H9 (cell line): ENCODE measurements around the gene MAN1B1. TPM values are rescaled to one million over a fixed set of nuclear protein-coding genes. Genes with fewer than 3 reads are reported as not detected.

ENCODE experiments used
- DNase-seq: peaks from one replicate; pipeline ENCODE4 v3.0.0-alpha.2; 2017
- H2AFZ ChIP-seq: one replicate; pipeline ENCODE4 v1.6.1; 2013; ENCODE audit warnings: mild to moderate bottlenecking, low read length, control low read depth, moderate library complexity
- H2AK5ac ChIP-seq: 2 replicates; pipeline ENCODE4 v1.6.1; 2013; ENCODE audit warnings: low read length, control low read depth, mixed read lengths; ENCODE audit not compliant: insufficient read length
- H2BK120ac ChIP-seq: one replicate; pipeline ENCODE4 v1.6.1; 2013; ENCODE audit warnings: low read depth, mild to moderate bottlenecking, low read length, control low read depth, inconsistent platforms; ENCODE audit not compliant: poor library complexity, severe bottlenecking
- H2BK12ac ChIP-seq: 2 replicates; pipeline ENCODE4 v1.6.1; 2013; ENCODE audit warnings: low read length, control low read depth, mixed read lengths, low read depth; ENCODE audit not compliant: insufficient read length
- H2BK15ac ChIP-seq: 2 replicates; pipeline ENCODE4 v1.6.1; 2013; ENCODE audit warnings: low read depth, low read length, control low read depth
- H2BK20ac ChIP-seq: one replicate; pipeline ENCODE4 v1.6.1; 2013; ENCODE audit warnings: low read depth, mild to moderate bottlenecking, low read length, control low read depth, inconsistent platforms; ENCODE audit not compliant: poor library complexity, severe bottlenecking
- H2BK5ac ChIP-seq: 2 replicates; pipeline ENCODE4 v1.6.1; 2013; ENCODE audit warnings: low read length, control low read depth, mixed read lengths; ENCODE audit not compliant: insufficient read length
- H3K14ac ChIP-seq: 2 replicates; pipeline ENCODE4 v1.6.1; 2013; ENCODE audit warnings: low read length, control low read depth; ENCODE audit not compliant: insufficient read depth
- H3K18ac ChIP-seq: 2 replicates; pipeline ENCODE4 v1.6.1; 2013; ENCODE audit warnings: low read depth, mild to moderate bottlenecking, mixed read lengths, low read length, control low read depth; ENCODE audit not compliant: insufficient read length
- H3K23ac ChIP-seq: 2 replicates; pipeline ENCODE4 v1.6.1; 2013; ENCODE audit warnings: low read length, control low read depth, mixed read lengths, low read depth; ENCODE audit not compliant: insufficient read length
- H3K23me2 ChIP-seq: 2 replicates; pipeline ENCODE4 v1.6.1; 2013; ENCODE audit warnings: low read depth, mild to moderate bottlenecking, mixed read lengths, low read length, control low read depth; ENCODE audit not compliant: insufficient read length, poor library complexity, severe bottlenecking
- H3K27ac ChIP-seq: 2 replicates; pipeline ENCODE4 v1.5.1; 2013; ENCODE audit warnings: low read length, control low read depth, mixed read lengths, low read depth; ENCODE audit not compliant: insufficient read length
- H3K27me3 ChIP-seq: 2 replicates; pipeline ENCODE4 v1.6.1; 2013; ENCODE audit warnings: low read length, control low read depth, inconsistent platforms; ENCODE audit not compliant: insufficient read depth
- H3K4ac ChIP-seq: 2 replicates; pipeline ENCODE4 v1.6.1; 2013; ENCODE audit warnings: low read depth, mild to moderate bottlenecking, control low read depth, inconsistent platforms, low read length, moderate library complexity
- H3K4me1 ChIP-seq: 2 replicates; pipeline ENCODE4 v1.6.1; 2013; ENCODE audit warnings: low read length, control low read depth, inconsistent platforms; ENCODE audit not compliant: insufficient read depth
- H3K4me2 ChIP-seq: 2 replicates; pipeline ENCODE4 v1.6.1; 2013; ENCODE audit warnings: low read length, control low read depth, mixed read lengths; ENCODE audit not compliant: insufficient read length, insufficient read depth
- H3K56ac ChIP-seq: 2 replicates; pipeline ENCODE4 v1.6.1; 2013; ENCODE audit warnings: low read depth, mild to moderate bottlenecking, mixed read lengths, low read length, control low read depth; ENCODE audit not compliant: insufficient read length
- H3K79me1 ChIP-seq: 2 replicates; pipeline ENCODE4 v1.6.1; 2013; ENCODE audit warnings: low read depth, mild to moderate bottlenecking, moderate library complexity, low read length, control low read depth, inconsistent platforms; ENCODE audit not compliant: insufficient read depth, poor library complexity, severe bottlenecking
- H3K79me2 ChIP-seq: 2 replicates; pipeline ENCODE4 v1.6.1; 2013; ENCODE audit warnings: low read length, control low read depth, inconsistent platforms; ENCODE audit not compliant: insufficient read depth
- H3K9ac ChIP-seq: 2 replicates; pipeline ENCODE4 v1.6.1; 2013; ENCODE audit warnings: low read length, control low read depth, mixed read lengths; ENCODE audit not compliant: insufficient read length; ENCODE audit errors: extremely low read depth
- H3K9me3 ChIP-seq: one replicate; pipeline ENCODE4 v1.6.1; 2013; ENCODE audit warnings: low read depth, low read length, inconsistent platforms; ENCODE audit not compliant: control insufficient read depth
- H3T11ph ChIP-seq: one replicate; pipeline ENCODE4 v1.6.1; 2013; ENCODE audit warnings: mild to moderate bottlenecking, low read length, control low read depth, inconsistent platforms
- H4K20me1 ChIP-seq: one replicate; pipeline ENCODE4 v1.6.1; 2013; ENCODE audit not compliant: control insufficient read depth, insufficient read length, insufficient read depth
- H4K5ac ChIP-seq: 2 replicates; pipeline ENCODE4 v1.6.1; 2013; ENCODE audit warnings: low read depth, mild to moderate bottlenecking, mixed read lengths, low read length, control low read depth; ENCODE audit not compliant: insufficient read length
- H4K8ac ChIP-seq: replicated peaks from 2 replicates; pipeline ENCODE4 v1.6.1; 2013; ENCODE audit warnings: low read length, control low read depth, mixed read lengths, low read depth; ENCODE audit not compliant: insufficient read length
- H4K91ac ChIP-seq: 2 replicates; pipeline ENCODE4 v1.6.1; 2013; ENCODE audit warnings: low read depth, mild to moderate bottlenecking, moderate library complexity, mixed read lengths, low read length, control low read depth; ENCODE audit not compliant: insufficient read length
- H3K27ac Mint-ChIP-seq, 3 experiments: 2 replicates in 2 of 3; 3 replicates in 1 of 3; pipeline ENCODE4 v1.8.0; 2020 to 2021; ENCODE audit warnings: mixed read lengths in 3 of 3, mild to moderate bottlenecking in 1 of 3, moderate library complexity in 1 of 3
- H3K27me3 Mint-ChIP-seq: 2 replicates; pipeline ENCODE4 v1.8.0; 2021; ENCODE audit warnings: low read depth, mild to moderate bottlenecking, moderate library complexity, mixed read lengths
- H3K36me3 Mint-ChIP-seq, 3 experiments: 2 replicates in 2 of 3; 3 replicates in 1 of 3; pipeline ENCODE4 v1.8.0; 2020 to 2021; ENCODE audit warnings: low read depth in 3 of 3, mixed read lengths in 3 of 3; ENCODE audit not compliant: insufficient read depth in 1 of 3
- H3K4me1 Mint-ChIP-seq, 2 experiments: 2 replicates each; pipeline ENCODE4 v1.8.0; 2020; ENCODE audit warnings: mixed read lengths in 2 of 2
- H3K4me3 Mint-ChIP-seq, 2 experiments: 2 replicates in 1 of 2; 3 replicates in 1 of 2; pipeline ENCODE4 v1.8.0; 2020 to 2021; ENCODE audit warnings: mild to moderate bottlenecking in 2 of 2, mixed read lengths in 2 of 2, moderate library complexity in 1 of 2
- H3K9me3 Mint-ChIP-seq, 2 experiments: 2 replicates in 1 of 2; 3 replicates in 1 of 2; pipeline ENCODE4 v1.8.0; 2020; ENCODE audit warnings: mild to moderate bottlenecking in 2 of 2, mixed read lengths in 2 of 2, moderate library complexity in 1 of 2
- CTCF ChIP-seq: fragments of 200-600 bp; sonication (generic); conservative IDR thresholded peaks from 3 replicates; pipeline ENCODE4 v1.8.0; 2021; ENCODE audit warnings: antibody characterized with exemption, mild to moderate bottlenecking
- WGBS: extraction: QIAGEN DNeasy Blood & Tissue Kit; methylation state at CpG from one replicate; pipeline ENCODE4 v1.1.7; 2013; ENCODE audit warnings: missing lambda C conversion rate, low lambda C conversion rate, mixed read lengths; ENCODE audit not compliant: insufficient read length; ENCODE audit errors: extremely low coverage; 5-methylcytosine and 5-hydroxymethylcytosine counted together
- total RNA-seq: library from RNA; stranded (reverse); gene quantifications from 2 replicates; pipeline ENCODE4 v1.2.1, GENCODE V29; 2021

Gene MAN1B1
- total RNA-seq, 1 experiment from 2014 or later = 34.9 TPM

GRCh38 chr9:137114613-137115393, 28.0 kb downstream of the MAN1B1 start, which contains the start of gene DPP7:
Gene DPP7 (minus strand): TSS chr9:137114733. CDS start chr9:137114713, 20 bp downstream.
- Histone ChIP-seq H3K4me1 (no peaks in the 10 kb centered on the region), H3K9me3 (no peaks in the 10 kb centered on the region), H4K91ac (no peak within 1 kb of the TSS), H3K18ac (no peak within 1 kb of the TSS), H4K5ac (no peak within 1 kb of the TSS), H3K4me2 (no peak within 1 kb of the TSS), H3K79me1 (no peaks in the 10 kb centered on the region), H3K56ac (no peak within 1 kb of the TSS), H3T11ph (no peak within 1 kb of the TSS), H4K8ac (no peak within 1 kb of the TSS), H2BK20ac (no peak within 1 kb of the TSS), H2AK5ac (no peak within 1 kb of the TSS), H2AFZ (no peak within 1 kb of the TSS), H3K27me3 (peaks cover 4% of the 10 kb centered on the region; the same call in 1 of the 2 replicates), H3K23ac (no peak within 1 kb of the TSS), H4K20me1 (no peaks in the 10 kb centered on the region), H3K79me2 (no peaks in the 10 kb centered on the region), H2BK120ac (no peak within 1 kb of the TSS), H3K4ac (no peak within 1 kb of the TSS), H3K9ac (no peak within 1 kb of the TSS), H3K27ac (no peak within 1 kb of the TSS), H3K23me2 (no peaks in the 10 kb centered on the region), H2BK15ac (no peak within 1 kb of the TSS), H2BK5ac (no peak within 1 kb of the TSS), H3K14ac (no peak within 1 kb of the TSS), H2BK12ac (no peak within 1 kb of the TSS)
- no peak for TF ChIP-seq CTCF
- H3K27me3 Mint-ChIP-seq = peaks cover 46% of the 10 kb centered on the region
- no peak within 1 kb of the TSS for H3K27ac Mint-ChIP-seq
- peak within 1 kb of the TSS; percentile 34 to 55 for H3K4me3 Mint-ChIP-seq
- WGBS = no CpG with 5 or more reads among the region's 70 CpGs
- DNase-seq = no peak
- H3K4me1 Mint-ChIP-seq = no peaks in the 10 kb centered on the region
- peaks cover 0 to 3% of the 10 kb centered on the region in 2 experiments; a peak in 2 of 5 replicates for H3K9me3 Mint-ChIP-seq
- peaks cover 0 to 2% (median 0%) of the 10 kb centered on the region in 3 experiments; a peak in 1 of 7 replicates for H3K36me3 Mint-ChIP-seq
